HepG2 (cell line): ENCODE results near the gene CAPN12. TPM values are rescaled to one million over a fixed set of nuclear protein-coding genes. Genes with fewer than 3 reads are reported as not detected.
A peak's percentile ranks its signal among the peaks of the same experiment; 100 is the strongest.

Experiments used
- CHD4 ChIP-seq: fragments of 200-600 bp; sonication (generic); IDR thresholded peaks from 2 replicates; pipeline ENCODE4 v1.7.0; 2017; ENCODE audit warnings: mild to moderate bottlenecking, low read length, borderline replicate concordance
- EHMT2 ChIP-seq: fragments of 200-600 bp; sonication (generic); IDR thresholded peaks from 2 replicates; pipeline ENCODE4 v1.7.0; 2017; ENCODE audit warnings: antibody characterized with exemption, low read depth, low read length, borderline replicate concordance
- HBP1 ChIP-seq: IDR thresholded peaks from 2 replicates; pipeline ENCODE4 v1.6.1; 2016; ENCODE audit warnings: low read depth, control low read depth
- KLF13 ChIP-seq: sonication (generic); formaldehyde crosslinking; IDR thresholded peaks from 2 replicates; pipeline ENCODE4 v1.4.0; 2020; ENCODE audit warnings: mild to moderate bottlenecking, missing genetic modification reagents
- MLLT10 ChIP-seq: sonication (generic); formaldehyde crosslinking; IDR thresholded peaks from 2 replicates; pipeline ENCODE4 v1.4.0; 2020; ENCODE audit warnings: missing genetic modification reagents
- NFE2 ChIP-seq: sonication (generic); formaldehyde crosslinking; IDR thresholded peaks from 2 replicates; pipeline ENCODE4 v1.4.0; 2020; ENCODE audit warnings: missing genetic modification reagents
- PHF21A ChIP-seq: sonication (generic); formaldehyde crosslinking; IDR thresholded peaks from 2 replicates; pipeline ENCODE4 v1.5.0; 2020; ENCODE audit warnings: mild to moderate bottlenecking, missing genetic modification reagents
- POLR2A ChIP-seq, 2 experiments: IDR thresholded peaks; 2 replicates each; pipeline ENCODE4 v1.6.1; 2011; ENCODE audit warnings: low read depth in 2 of 2, low read length in 2 of 2, mild to moderate bottlenecking in 1 of 2, moderate library complexity in 1 of 2; ENCODE audit not compliant: insufficient read depth in 1 of 2
- SAP130 ChIP-seq: IDR thresholded peaks from 2 replicates; pipeline ENCODE4 v1.6.1; 2016; ENCODE audit warnings: low read depth
- SIX4 ChIP-seq: sonication (generic); formaldehyde crosslinking; IDR thresholded peaks from 2 replicates; pipeline ENCODE4 v1.4.0; 2020; ENCODE audit warnings: missing genetic modification reagents
- TFDP1 ChIP-seq: IDR thresholded peaks from 2 replicates; pipeline ENCODE4 v1.6.1; 2016; ENCODE audit warnings: missing compliant biosample characterization, missing genetic modification reagents, borderline replicate concordance
- XBP1 ChIP-seq: sonication (generic); formaldehyde crosslinking; IDR thresholded peaks from 2 replicates; pipeline ENCODE4 v1.5.0; 2020; ENCODE audit warnings: missing genetic modification reagents
- ZBTB37 ChIP-seq: sonication (generic); formaldehyde crosslinking; IDR thresholded peaks from 2 replicates; pipeline ENCODE4 v1.4.0; 2020; ENCODE audit warnings: mild to moderate bottlenecking, missing genetic modification reagents
- ZC3H13 ChIP-seq: sonication (generic); formaldehyde crosslinking; IDR thresholded peaks from 2 replicates; pipeline ENCODE4 v1.8.1; 2023; ENCODE audit warnings: mild to moderate bottlenecking, missing genetic modification reagents, moderate library complexity
- ZFX ChIP-seq: sonication (generic); formaldehyde crosslinking; IDR thresholded peaks from 2 replicates; pipeline ENCODE4 v1.4.0; 2020; ENCODE audit warnings: mild to moderate bottlenecking, low read depth, missing genetic modification reagents, moderate library complexity
- ZNF160 ChIP-seq: sonication (generic); formaldehyde crosslinking; IDR thresholded peaks from 2 replicates; pipeline ENCODE4 v1.8.0; 2022; ENCODE audit warnings: mild to moderate bottlenecking, inconsistent platforms, missing genetic modification reagents
- ZNF224 ChIP-seq: sonication (generic); formaldehyde crosslinking; IDR thresholded peaks from 2 replicates; pipeline ENCODE4 v1.5.0; 2020; ENCODE audit warnings: mild to moderate bottlenecking, missing genetic modification reagents
- ZNF367 ChIP-seq: sonication (generic); formaldehyde crosslinking; IDR thresholded peaks from 2 replicates; pipeline ENCODE4 v1.4.0; 2020; ENCODE audit warnings: missing genetic modification reagents, borderline replicate concordance
- ZNF512B ChIP-seq: sonication (generic); formaldehyde crosslinking; IDR thresholded peaks from 2 replicates; pipeline ENCODE4 v1.5.1; 2020; ENCODE audit warnings: missing genetic modification reagents, mild to moderate bottlenecking, borderline replicate concordance
- ZNF691 ChIP-seq: sonication (generic); formaldehyde crosslinking; IDR thresholded peaks from 2 replicates; pipeline ENCODE4 v1.4.0; 2020; ENCODE audit warnings: missing genetic modification reagents, low read depth, mild to moderate bottlenecking, borderline replicate concordance
- ZNF850 ChIP-seq: sonication (generic); formaldehyde crosslinking; conservative IDR thresholded peaks from 2 replicates; pipeline ENCODE4 v1.9.0; 2021; ENCODE audit warnings: mild to moderate bottlenecking, missing genetic modification reagents
- polyA plus RNA-seq, 8 experiments: library from polyadenylated mRNA; depleted of rRNA in 3 of 8; stranded (reverse) in 7 of 8; unstranded in 1 of 8; fragments of >200 nt; fragmentation: Illumina TruSeq in 4 of 8; extraction: Trizol in 4 of 8; gene quantifications; 2 replicates each; pipeline versions ENCODE4 v1.2.1 to v1.2.3, GENCODE V29; 2011 to 2016; ENCODE audit warnings: low read depth in 4 of 8, missing spikeins in 1 of 8, mixed read lengths in 1 of 8; ENCODE audit not compliant: insufficient read depth in 1 of 8
- total RNA-seq, 5 experiments: library from RNA; depleted of rRNA; stranded (reverse); fragments of >200 nt; fragmentation: Illumina TruSeq; extraction: Trizol; gene quantifications; 2 replicates each; pipeline ENCODE4 v1.2.3, GENCODE V29; 2016; ENCODE audit warnings: low read depth in 1 of 5

The CAPN12 gene
- total and polyA plus RNA-seq, 2 of the 13 experiments (the other 11 are each of a cell fraction or from before 2014, with no cell fraction given) = 1.6 to 13.6 TPM

GRCh38 chr19:38701455-38702063 lies 42.7 kb downstream of the CAPN12 start (continued):
- TF ChIP-seq ZFX (CRISPR knock-in tag) (peak; percentile 92), TFDP1 (CRISPR knock-in tag) (peak; percentile 39; the same call in 1 of the 2 replicates), ZNF224 (peak; percentile 87), XBP1 (no peak), ZNF512B (CRISPR knock-in tag) (no peak; the same call in 1 of the 2 replicates), MLLT10 (CRISPR knock-in tag) (no peak), PHF21A (CRISPR knock-in tag) (peak; percentile 99), HBP1 (CRISPR knock-in tag) (peak; percentile 78; the same call in 1 of the 2 replicates), NFE2 (CRISPR knock-in tag) (no peak), ZNF850 (no peak), POLR2A (IDR thresholded peaks at IDR 0.05; ENCODE audit: insufficient read depth in 1 of 2, low read depth in 2 of 2, low read length in 2 of 2) (peak; percentile 20 to 75; a peak in 2 of 4 replicates), ZNF160 (no peak), EHMT2 (no peak), ZNF367 (no peak), SAP130 (CRISPR knock-in tag) (peak; percentile 81), ZC3H13 (CRISPR knock-in tag) (no peak), ZNF691 (peak; percentile 51; the same call in 1 of the 2 replicates), SIX4 (peak; percentile 79), CHD4 (no peak), ZBTB37 (CRISPR knock-in tag) (no peak), KLF13 (CRISPR knock-in tag) (no peak)
